CD4-positive, alpha-beta T cell treated with Interleukin-12 subunit alpha and Interleukin-12 subunit beta, for 1 hour (primary cell): Measurements from ENCODE around the gene CHRNA9.
"Not testable (repeated sequence)": the region's sequence is repeated elsewhere in the genome, so short reads cannot be mapped to it uniquely, and the experiment has no call there.

Experiments used
- DNase-seq: peaks from one replicate; pipeline ENCODE4 v3.0.0-alpha.2; 2020

Gene CHRNA9

GRCh38 chr4:40334591-40335524 is at the start of gene CHRNA9:
CHRNA9 (plus strand) TSS chr4:40335333; CDS start chr4:40335468, 135 bp downstream.
- DNase-seq = no peak

- no peak for DNase-seq
Observed at GRCh38 chr4:40285692-40286091, 49.4 kb upstream of the CHRNA9 start.

GRCh38 chr4:40288566-40288965 is 46.6 kb upstream of the CHRNA9 start:
- DNase-seq = no peak

GRCh38 chr4:40289366-40290188 is 45.6 kb upstream of the CHRNA9 start:
- no peak for DNase-seq

- not testable (repeated sequence) for DNase-seq
Observed at GRCh38 chr4:40290611-40291186, 44.4 kb upstream of the CHRNA9 start.

GRCh38 chr4:40292313-40292759 is 42.8 kb upstream of the CHRNA9 start:
- DNase-seq = no peak

GRCh38 chr4:40294339-40294738 is 40.8 kb upstream of the CHRNA9 start:
- no peak for DNase-seq

- not testable (repeated sequence) for DNase-seq
Observed at GRCh38 chr4:40295030-40295429, 40.1 kb upstream of the CHRNA9 start.

GRCh38 chr4:40295572-40295971 is 39.6 kb upstream of the CHRNA9 start:
- DNase-seq = no peak

GRCh38 chr4:40299126-40299525 is 36.0 kb upstream of the CHRNA9 start:
- DNase-seq = no peak

GRCh38 chr4:40299811-40300292 is 35.3 kb upstream of the CHRNA9 start:
- DNase-seq = no peak

GRCh38 chr4:40300371-40301162 is 34.6 kb upstream of the CHRNA9 start:
- no peak for DNase-seq

- peak; percentile 85 for DNase-seq
Observed at GRCh38 chr4:40301603-40302002, 33.5 kb upstream of the CHRNA9 start.

- no peak for DNase-seq
Observed at GRCh38 chr4:40303751-40304150, 31.4 kb upstream of the CHRNA9 start.

GRCh38 chr4:40305328-40306170 is 29.6 kb upstream of the CHRNA9 start:
- peak; percentile 55 for DNase-seq

GRCh38 chr4:40306226-40306625 is 28.9 kb upstream of the CHRNA9 start:
- no peak for DNase-seq

- no peak for DNase-seq
Observed at GRCh38 chr4:40306976-40307375, 28.2 kb upstream of the CHRNA9 start.

GRCh38 chr4:40307627-40308497 is 27.3 kb upstream of the CHRNA9 start:
- peak; percentile 79 for DNase-seq

GRCh38 chr4:40308528-40309122 is 26.5 kb upstream of the CHRNA9 start:
- DNase-seq = no peak
